ENCODE data around the gene MAMSTR.

GRCh38 chr19:48663667-48664066 lies 55.9 kb downstream of the MAMSTR start:
- no peak for TF ChIP-seq CTCF (IDR thresholded peaks at IDR 0.05)
- no peak for TF ChIP-seq POLR2A (IDR thresholded peaks at IDR 0.05)

Data from stomach (tissue), 4 donors.